AML-193 (cell line): ENCODE measurements around the gene CYP46A1.
"Not testable (repeated sequence)": the region's sequence is repeated elsewhere in the genome, so short reads cannot be mapped to it uniquely, and the experiment has no call there.

ENCODE experiments used
- DNase-seq, 2 experiments: peaks; one replicate each; lab custom pipeline; 2025; lab: John Stamatoyannopoulos, UW

The CYP46A1 gene

GRCh38 chr14:99657645-99658155 lies 26.4 kb upstream of the CYP46A1 start:
- DNase-seq, result no peak

DNA sequence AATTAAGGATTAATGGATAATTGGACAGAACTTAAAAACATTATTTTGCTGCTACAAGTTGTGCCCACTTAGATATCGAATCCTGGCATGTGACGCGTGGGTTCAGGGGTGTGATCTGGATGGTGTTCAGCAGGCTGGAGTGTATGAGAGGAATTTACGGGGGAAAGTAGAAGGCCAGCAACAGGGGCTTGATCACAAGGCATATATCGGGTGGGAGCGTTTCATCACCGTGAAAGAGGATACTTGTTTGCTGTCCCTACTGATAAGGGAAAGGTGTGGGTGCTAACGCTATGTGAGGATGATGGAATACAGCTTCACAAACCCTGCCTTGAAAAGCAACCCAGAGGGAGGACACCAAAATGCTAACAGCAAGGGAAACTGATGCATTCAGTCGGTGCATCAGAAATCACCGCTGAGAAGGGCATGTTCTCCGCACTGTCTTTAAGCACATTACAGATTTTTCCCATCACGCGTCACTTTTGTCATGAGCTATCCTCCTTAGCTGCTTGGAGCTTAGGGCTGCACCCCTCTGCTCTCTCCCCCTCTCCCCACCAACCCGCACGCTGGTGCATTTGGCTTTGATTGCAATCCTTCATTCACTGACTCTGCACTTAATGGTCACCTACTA lies 25.8 kb upstream of the CYP46A1 start:
- no peak for DNase-seq

DNA sequence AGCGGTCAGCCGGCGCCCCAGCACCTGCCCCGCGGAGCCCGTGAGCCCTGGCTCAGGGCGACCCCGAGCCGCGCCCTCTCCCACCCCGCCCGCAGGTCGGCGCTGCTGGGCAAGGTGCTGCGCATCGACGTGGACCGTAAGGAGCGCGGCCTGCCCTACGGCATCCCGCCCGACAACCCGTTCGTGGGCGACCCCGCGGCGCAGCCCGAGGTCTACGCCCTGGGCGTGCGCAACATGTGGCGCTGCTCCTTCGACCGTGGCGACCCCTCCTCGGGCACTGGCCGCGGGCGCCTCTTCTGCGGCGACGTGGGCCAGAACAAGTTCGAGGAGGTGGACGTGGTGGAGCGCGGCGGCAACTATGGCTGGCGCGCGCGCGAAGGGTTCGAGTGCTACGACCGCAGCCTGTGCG lies 24.8 kb upstream of the CYP46A1 start:
- no peak for DNase-seq

DNA sequence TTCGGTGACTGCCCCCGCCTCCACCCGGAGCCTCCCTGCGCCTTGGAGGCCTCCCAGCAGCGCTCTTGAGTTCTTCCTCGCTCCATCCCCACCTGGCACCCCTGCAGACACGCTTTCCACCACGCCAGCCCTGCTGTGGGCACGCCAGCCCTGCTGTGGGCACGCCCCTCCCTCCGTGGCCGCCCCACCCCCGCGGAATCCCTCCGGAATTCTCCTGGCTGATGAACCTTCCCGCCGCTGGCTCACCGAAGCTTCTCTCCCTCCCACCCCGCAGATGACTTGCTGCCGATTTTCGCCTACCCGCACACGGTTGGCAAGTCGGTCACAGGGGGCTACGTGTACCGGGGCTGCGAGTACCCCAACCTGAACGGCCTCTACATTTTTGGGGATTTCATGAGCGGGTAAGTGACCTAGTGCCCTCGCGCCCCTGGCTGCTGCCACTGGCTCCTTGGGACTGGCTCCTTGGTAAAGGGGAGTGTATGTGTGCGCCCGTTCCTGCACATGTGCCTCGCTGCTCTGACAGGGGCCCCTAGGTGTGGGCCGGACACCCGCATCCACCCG lies 24.0 kb upstream of the CYP46A1 start:
- no peak for DNase-seq

- DNase-seq, result no peak
Measured at GRCh38 chr14:99660794-99661193, 23.3 kb upstream of the CYP46A1 start.

GRCh38 chr14:99661206-99661605 lies 22.9 kb upstream of the CYP46A1 start:
- not testable (repeated sequence) for DNase-seq

GRCh38 chr14:99662846-99663245 lies 21.3 kb upstream of the CYP46A1 start:
- no peak for DNase-seq

- DNase-seq, result no peak
Measured at GRCh38 chr14:99663386-99664057, 20.6 kb upstream of the CYP46A1 start.

- no peak for DNase-seq
Measured at GRCh38 chr14:99664058-99664936, 19.8 kb upstream of the CYP46A1 start.

DNA sequence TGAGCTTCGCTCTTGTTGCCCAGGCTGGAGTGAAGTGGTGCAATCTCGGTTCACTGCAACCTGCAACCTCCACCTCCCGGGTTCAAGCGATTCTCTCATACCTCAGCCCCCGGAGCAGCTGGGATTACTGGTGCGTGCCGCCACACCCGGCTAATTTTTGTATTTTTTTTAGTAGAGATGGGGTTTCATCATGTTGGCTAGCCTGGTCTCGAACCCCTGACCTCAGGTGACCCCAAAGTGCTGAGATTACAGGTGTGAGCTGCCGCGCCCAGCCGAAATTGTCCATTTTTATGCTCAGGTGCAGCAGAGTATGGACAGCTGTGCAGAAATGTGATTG lies 19.2 kb upstream of the CYP46A1 start:
- no peak for DNase-seq

DNA sequence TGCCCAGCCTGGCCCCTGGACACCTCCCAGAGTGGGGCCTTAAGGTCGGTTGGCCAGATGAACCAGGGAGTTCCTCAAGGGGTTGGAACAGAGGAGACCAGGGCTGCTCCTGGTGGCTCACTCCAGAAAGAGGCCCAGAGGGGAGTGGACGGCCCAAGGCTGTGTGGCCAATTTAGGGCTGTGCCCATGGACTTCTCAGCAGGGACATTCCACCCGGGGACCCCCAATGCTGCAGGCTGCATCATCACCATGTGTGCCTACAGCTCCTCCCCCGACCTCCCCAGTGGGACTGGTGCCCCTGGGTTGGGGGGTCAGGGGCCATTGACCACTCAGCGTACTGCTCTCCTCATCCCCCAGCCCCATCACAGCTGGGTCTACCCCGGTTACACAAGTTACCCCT lies 17.6 kb upstream of the CYP46A1 start:
- DNase-seq, result no peak

DNA sequence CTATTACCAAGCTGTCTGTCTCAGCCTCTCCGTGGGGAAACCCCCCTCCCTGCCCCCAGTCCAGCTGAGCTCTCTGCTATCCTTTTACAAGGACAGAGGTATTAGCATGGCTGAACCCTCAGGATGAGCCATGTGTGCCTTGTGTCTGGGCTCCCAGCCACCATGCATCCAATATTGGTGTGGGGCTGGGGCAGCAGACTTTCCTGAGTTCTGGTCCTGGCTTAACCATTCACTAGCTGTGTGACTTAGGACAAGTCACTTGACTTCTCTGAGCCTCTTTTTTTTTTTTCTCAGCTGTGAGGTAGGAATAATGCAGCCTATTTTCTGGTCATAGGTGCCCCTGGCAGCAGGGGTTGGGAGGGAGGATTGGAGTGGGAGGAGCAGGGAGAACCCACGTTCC lies 17.1 kb upstream of the CYP46A1 start:
- no peak for DNase-seq

DNA sequence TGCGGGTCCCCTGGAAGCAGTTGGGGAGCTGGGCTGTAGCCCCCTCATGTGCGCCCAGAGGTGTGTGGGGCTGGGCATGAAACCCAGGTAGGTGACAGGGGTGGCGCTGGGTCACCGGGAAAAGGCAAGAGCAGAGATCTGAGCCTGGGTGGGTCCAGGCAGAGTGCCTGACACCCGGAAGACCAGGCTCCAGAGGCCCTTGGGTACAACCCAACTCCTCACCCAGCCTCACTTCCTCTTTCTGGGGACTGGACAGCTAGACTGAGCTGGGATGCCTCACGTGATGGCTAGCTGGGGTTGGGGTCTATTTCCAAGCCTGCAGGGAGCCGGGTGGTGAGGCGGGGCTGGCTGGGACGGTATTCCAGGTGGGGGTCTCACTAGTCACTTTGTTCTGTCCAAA lies 16.3 kb upstream of the CYP46A1 start:
- DNase-seq, result no peak

DNA sequence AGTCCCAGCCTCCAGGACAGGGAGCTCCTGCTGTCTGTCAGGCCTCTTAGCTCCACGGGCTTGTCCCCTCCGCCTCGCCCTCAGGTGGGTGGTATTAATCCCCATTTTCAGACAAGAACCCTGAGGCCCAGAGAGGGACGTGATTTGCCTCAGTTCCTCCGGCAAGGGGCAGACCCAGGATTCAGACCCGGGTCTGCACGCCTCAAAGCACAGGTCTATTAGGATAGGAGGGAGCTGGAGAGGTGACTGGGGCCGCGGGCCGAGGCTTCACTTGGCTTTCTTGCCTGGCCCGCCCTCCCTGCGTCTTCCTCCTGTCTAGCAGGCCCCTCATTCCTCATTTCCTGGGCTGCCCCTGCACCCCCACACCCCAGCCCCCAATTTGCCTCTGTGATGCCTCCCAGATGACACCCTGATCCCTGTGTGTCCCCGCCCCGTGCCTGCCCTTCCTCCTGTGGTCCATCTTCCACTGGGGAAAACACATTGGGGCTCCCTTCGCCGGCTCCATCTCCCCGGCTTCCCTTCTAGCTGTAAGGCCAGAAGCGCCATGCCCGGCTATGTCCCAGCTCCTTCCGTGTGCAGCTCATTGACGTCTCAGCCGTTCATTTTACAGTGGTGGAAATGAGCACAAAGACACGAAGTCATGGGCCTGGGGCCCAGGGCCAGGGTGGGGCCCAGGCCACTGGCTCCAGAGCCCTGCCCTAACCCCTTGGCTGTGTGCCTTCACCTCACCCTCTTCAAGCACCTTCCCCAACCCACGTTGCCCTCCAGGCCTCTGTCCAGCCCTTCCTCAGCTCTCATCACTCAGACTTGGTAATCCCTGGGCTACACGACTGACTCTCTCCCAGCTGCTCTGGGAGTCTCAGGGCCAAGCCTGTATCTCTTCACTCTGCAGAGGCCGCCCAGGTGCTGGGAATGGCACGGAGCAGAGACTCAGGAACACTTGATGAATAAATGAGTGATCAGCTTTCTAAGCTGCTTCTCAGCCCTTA lies 15.5 kb upstream of the CYP46A1 start:
- no peak for DNase-seq

DNA sequence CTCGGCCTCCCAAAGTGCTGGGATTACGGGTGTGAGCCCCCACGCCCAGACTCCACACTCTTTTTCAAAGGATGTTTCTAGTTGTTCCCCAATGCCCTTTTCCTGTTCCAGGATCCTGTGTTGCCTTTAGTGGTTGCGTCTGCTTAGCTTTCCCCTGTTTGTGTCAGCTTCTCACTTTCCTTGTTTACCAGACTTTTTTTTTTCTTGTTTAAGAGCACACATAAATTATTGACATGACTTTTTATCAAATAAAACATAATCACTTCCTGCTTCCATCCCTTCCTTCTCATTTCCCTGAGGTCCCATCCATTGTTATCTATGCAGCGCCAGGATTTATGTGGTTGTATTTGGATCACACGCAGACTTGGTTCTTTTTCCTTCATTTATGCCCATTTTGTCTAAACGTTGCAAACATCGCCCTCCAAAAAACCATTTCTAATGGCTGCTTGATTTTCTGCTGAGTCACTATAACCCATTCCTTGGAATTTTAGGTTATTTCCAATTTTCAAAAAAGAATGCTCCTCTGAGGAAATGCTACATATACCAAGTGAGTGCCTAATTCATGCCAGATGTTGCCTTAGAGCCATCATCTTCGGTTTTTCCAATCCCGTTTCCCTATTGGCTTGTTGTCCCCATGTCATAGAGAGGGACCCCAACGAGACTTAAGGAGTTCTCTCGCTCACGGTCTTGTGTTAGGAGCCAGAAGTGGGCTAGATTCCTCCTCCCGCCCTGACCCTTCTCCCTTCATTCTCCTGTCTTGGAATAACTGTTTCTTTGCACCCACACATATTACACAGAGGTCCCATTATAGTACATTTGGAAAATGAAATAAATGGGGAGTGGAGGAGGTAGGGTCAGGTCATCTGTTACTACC lies 13.5 kb upstream of the CYP46A1 start:
- DNase-seq, result no peak

DNA sequence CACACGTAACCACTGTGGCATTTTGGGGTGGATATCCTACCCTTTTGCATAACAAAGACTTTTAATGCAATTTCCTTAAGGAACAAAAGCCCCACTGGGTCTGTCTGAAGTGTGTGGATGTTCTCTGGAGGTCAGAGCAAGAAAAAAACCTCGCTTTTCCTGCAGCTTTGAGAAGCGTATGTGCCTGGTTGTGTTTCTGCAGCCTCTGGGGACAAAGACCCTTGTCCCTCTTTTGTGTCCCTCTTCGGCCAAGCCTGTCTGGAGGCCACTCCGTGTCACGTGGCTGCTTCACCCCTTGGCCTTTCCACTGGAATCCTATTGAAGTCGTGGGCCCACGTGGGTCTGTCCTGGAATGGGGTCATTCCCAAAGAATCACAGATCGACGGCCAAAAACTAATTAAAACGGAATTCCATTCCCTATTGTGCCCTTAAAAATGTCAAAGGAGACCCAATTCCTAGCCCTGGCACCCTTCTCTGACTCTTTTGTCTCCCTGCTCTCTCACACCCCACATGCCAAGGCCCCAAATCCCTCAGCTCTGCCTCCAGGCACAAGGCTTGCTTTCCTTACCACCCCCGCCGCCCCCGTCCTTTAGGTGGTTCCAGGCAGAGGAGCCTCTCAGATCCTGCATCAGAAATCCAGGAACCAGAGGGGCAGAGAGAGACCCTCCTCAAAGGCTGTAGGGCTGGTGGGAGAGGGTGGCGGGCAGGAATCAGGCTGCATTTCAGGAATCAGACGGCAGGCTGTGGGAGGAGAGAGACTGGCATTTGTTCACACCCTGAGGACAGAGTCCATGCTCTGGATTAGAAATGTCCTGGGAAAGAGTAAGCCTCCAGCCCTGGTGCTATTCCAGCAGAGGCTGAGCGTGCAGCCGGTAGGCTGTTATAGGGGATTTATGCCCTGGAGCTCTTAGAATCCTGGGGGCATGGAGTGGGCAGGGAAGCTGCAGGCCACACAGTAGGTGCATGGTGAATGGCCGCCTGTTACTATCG lies 12.6 kb upstream of the CYP46A1 start:
- no peak for DNase-seq

GRCh38 chr14:99672506-99673304 lies 11.4 kb upstream of the CYP46A1 start:
- DNase-seq, result no peak
